ENCODE data around the gene FMO1. TPM values are rescaled to one million over a fixed set of nuclear protein-coding genes. Genes with fewer than 3 reads are reported as not detected.
"Not testable (repeated sequence)": the region's sequence is repeated elsewhere in the genome, so short reads cannot be mapped to it uniquely, and the experiment has no call there.

The FMO1 gene
- total RNA-seq, 1 donor from 2014 or later: not detected

DNA sequence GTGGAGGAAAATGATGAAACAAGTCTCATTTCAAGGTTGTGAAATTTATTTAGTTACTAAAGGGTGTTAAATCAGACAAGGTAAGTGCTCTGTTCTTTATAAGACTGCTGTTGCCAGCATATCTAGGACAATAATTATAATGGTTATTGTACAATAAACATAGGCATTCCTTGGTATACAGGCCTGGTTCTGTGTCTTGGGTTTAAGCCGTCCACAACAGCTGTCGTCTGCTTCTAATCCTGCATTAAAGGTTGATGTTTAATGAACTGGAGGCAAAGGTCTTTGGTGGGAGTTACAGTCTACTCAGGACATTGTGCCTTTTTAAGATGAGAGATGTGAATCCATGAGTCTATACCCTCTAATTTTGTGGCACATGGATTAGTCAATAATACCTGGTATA is 42.3 kb downstream of the FMO1 start:
- no peaks in the 10 kb centered on the region for H4K20me1 ChIP-seq (ENCODE audit: low read depth)
- H3K27me3 Mint-ChIP-seq (ENCODE audit: insufficient read depth, low read depth): peaks cover 4% of the 10 kb centered on the region
- H3K27me3 ChIP-seq: no peaks in the 10 kb centered on the region
- H3K4me1 Mint-ChIP-seq: no peaks in the 10 kb centered on the region
- H3K36me3 Mint-ChIP-seq: no peaks in the 10 kb centered on the region
- H2AFZ ChIP-seq (replicated peaks): no peak overlapping the region
- H3K27ac ChIP-seq: no peak overlapping the region
- H3K4me3 ChIP-seq: no peak overlapping the region
- H3K36me3 ChIP-seq: no peaks in the 10 kb centered on the region
- no peaks in the 10 kb centered on the region for H3K79me2 ChIP-seq (ENCODE audit: low read depth)
- no peak overlapping the region for H3K4me3 Mint-ChIP-seq
- H3K9me3 Mint-ChIP-seq: peaks cover 2% of the 10 kb centered on the region
- TF ChIP-seq, protein P1, sequence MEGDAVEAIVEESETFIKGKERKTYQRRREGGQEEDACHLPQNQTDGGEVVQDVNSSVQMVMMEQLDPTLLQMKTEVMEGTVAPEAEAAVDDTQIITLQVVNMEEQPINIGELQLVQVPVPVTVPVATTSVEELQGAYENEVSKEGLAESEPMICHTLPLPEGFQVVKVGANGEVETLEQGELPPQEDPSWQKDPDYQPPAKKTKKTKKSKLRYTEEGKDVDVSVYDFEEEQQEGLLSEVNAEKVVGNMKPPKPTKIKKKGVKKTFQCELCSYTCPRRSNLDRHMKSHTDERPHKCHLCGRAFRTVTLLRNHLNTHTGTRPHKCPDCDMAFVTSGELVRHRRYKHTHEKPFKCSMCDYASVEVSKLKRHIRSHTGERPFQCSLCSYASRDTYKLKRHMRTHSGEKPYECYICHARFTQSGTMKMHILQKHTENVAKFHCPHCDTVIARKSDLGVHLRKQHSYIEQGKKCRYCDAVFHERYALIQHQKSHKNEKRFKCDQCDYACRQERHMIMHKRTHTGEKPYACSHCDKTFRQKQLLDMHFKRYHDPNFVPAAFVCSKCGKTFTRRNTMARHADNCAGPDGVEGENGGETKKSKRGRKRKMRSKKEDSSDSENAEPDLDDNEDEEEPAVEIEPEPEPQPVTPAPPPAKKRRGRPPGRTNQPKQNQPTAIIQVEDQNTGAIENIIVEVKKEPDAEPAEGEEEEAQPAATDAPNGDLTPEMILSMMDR (IDR thresholded peaks at IDR 0.05): no peak
- TF ChIP-seq EZH2phosphoT487 (IDR thresholded peaks at IDR 0.05): no peak
- no peak for TF ChIP-seq EZH2 (IDR thresholded peaks at IDR 0.05)
- no peak overlapping the region for H3K27ac Mint-ChIP-seq
- H3F3A ChIP-seq (ENCODE audit: low read depth): no peaks in the 10 kb centered on the region
- H3K9me3 ChIP-seq (ENCODE audit: low read depth): no peaks in the 10 kb centered on the region
- H3K4me2 ChIP-seq: no peak overlapping the region
- H3K4me1 ChIP-seq: peaks cover 4% of the 10 kb centered on the region
- H3K9ac ChIP-seq: no peak overlapping the region
- DNase-seq (ENCODE audit: low spot score): no peak

DNA sequence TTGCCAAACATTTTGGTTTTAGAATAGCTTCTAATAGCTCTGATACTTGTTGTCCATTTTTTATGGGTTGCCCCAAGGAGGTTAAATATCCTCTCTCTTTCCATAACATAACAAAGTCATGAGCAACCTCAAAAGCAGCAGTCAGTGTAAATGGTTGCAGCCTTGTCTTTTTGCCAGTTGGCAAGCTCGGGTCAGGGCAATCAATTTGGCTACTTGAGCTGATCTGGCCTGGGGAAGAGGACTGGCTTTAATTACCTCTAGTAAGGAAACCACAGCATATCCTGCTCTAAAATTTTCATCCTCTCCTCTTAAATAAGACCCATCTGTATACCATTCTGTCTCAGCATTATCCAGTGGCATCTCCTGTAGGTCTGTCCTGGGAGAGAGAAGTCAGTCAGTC is 44.5 kb downstream of the FMO1 start:
- H3K79me2 ChIP-seq (ENCODE audit: low read depth): no peaks in the 10 kb centered on the region
- H3K27ac Mint-ChIP-seq: no peak overlapping the region
- H3K36me3 ChIP-seq: no peaks in the 10 kb centered on the region
- H3K4me1 ChIP-seq: peaks cover 4% of the 10 kb centered on the region
- no peak overlapping the region for H3K4me3 Mint-ChIP-seq
- peaks cover 4% of the 10 kb centered on the region for H3K27me3 Mint-ChIP-seq (ENCODE audit: insufficient read depth, low read depth)
- TF ChIP-seq EZH2phosphoT487 (IDR thresholded peaks at IDR 0.05) (no peak), EZH2 (IDR thresholded peaks at IDR 0.05) (no peak)
- TF ChIP-seq, protein P1 (IDR thresholded peaks at IDR 0.05): no peak
- H4K20me1 ChIP-seq (ENCODE audit: low read depth): no peaks in the 10 kb centered on the region
- no peak overlapping the region for H3K27ac ChIP-seq
- H3K4me1 Mint-ChIP-seq: no peaks in the 10 kb centered on the region
- H3K27me3 ChIP-seq: no peaks in the 10 kb centered on the region
- peaks cover 5% of the 10 kb centered on the region for H3K9me3 Mint-ChIP-seq
- H3K9ac ChIP-seq: no peak overlapping the region
- no peaks in the 10 kb centered on the region for H3K36me3 Mint-ChIP-seq
- no peaks in the 10 kb centered on the region for H3K9me3 ChIP-seq (ENCODE audit: low read depth)
- no peak overlapping the region for H3K4me3 ChIP-seq
- no peak overlapping the region for H3K4me2 ChIP-seq
- no peak for DNase-seq (ENCODE audit: low spot score)
- no peak overlapping the region for H2AFZ ChIP-seq (replicated peaks)
- H3F3A ChIP-seq (ENCODE audit: low read depth): no peaks in the 10 kb centered on the region

DNA sequence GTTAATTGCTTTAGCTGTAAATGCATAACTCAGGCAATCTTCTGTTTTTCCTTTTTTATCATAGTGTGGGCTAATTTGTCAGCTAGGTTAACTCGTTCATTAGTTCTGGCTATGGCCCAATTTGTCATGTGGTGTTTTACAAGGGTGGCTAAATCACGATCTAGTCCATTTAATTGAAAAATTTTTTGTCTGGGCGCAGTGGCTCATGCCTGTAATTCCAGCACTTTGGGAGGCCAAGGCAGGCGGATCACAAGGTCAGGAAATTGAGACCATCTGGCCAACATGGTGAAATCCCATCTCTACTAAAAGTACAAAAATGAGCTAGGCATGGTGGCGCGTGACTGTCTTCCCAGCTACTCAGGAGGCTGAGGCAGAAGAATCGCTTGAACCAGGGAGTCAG is 47.1 kb downstream of the FMO1 start:
- H3K4me1 Mint-ChIP-seq; H3F3A ChIP-seq (ENCODE audit: low read depth); H2AFZ ChIP-seq (replicated peaks): not testable (repeated sequence)

DNA sequence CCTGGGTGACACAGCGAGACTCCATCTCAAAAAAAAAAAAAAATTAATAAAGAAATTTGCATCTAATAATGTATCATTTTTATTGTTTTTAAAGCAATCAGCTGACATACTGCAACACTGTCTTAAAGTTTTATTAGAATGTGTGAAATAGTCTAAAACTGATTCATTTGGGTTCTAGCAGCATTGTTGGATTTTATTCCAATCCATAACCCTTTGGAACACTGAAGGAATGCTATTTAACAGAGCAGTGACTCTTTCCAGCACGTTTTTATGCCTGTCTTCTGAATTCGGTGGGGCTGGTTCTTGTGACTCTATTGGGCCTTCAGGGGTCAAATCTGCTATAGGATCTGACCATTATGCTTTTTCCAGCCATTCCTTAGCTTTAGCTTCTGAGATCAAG is 47.5 kb downstream of the FMO1 start:
- Histone ChIP-seq H3K9me3 (ENCODE audit: low read depth) (peaks cover 3% of the 10 kb centered on the region), H3K27ac (no peak overlapping the region), H3K9ac (no peak overlapping the region), H3F3A (ENCODE audit: low read depth) (no peaks in the 10 kb centered on the region), H3K4me2 (no peak overlapping the region), H3K4me3 (no peak overlapping the region), H3K36me3 (no peaks in the 10 kb centered on the region), H3K4me1 (peaks cover 4% of the 10 kb centered on the region), H4K20me1 (ENCODE audit: low read depth) (no peaks in the 10 kb centered on the region), H3K79me2 (ENCODE audit: low read depth) (no peaks in the 10 kb centered on the region), H3K27me3 (no peaks in the 10 kb centered on the region), H2AFZ (replicated peaks) (no peak overlapping the region)
- peaks cover 6% of the 10 kb centered on the region for H3K27me3 Mint-ChIP-seq (ENCODE audit: insufficient read depth, low read depth)
- no peaks in the 10 kb centered on the region for H3K4me1 Mint-ChIP-seq
- DNase-seq (ENCODE audit: low spot score): no peak
- no peaks in the 10 kb centered on the region for H3K36me3 Mint-ChIP-seq
- H3K9me3 Mint-ChIP-seq: peaks cover 24% of the 10 kb centered on the region
- no peak overlapping the region for H3K4me3 Mint-ChIP-seq
- H3K27ac Mint-ChIP-seq: no peak overlapping the region
- no peak for TF ChIP-seq EZH2 (IDR thresholded peaks at IDR 0.05)

More for the DNA sequence above, 47.1 kb downstream of the FMO1 start:
- peaks cover 22% of the 10 kb centered on the region for H3K9me3 Mint-ChIP-seq
- H3K36me3 ChIP-seq; H3K27ac Mint-ChIP-seq; H3K4me2 ChIP-seq; H3K4me1 ChIP-seq; H3K79me2 ChIP-seq (ENCODE audit: low read depth); H3K27me3 ChIP-seq; H3K9ac ChIP-seq; DNase-seq (ENCODE audit: low spot score); H3K27me3 Mint-ChIP-seq (ENCODE audit: insufficient read depth, low read depth); H4K20me1 ChIP-seq (ENCODE audit: low read depth); H3K27ac ChIP-seq; H3K9me3 ChIP-seq (ENCODE audit: low read depth); H3K4me3 ChIP-seq; H3K36me3 Mint-ChIP-seq; H3K4me3 Mint-ChIP-seq: not testable (repeated sequence)
